H7 (cell line): Measurements from ENCODE around the gene CACNA1G. TPM values are rescaled to one million over a fixed set of nuclear protein-coding genes. Genes with fewer than 3 reads are reported as not detected.

Experiments
- DNase-seq: peaks from one replicate; pipeline ENCODE4 v3.0.0; 2012
- H3K27me3 ChIP-seq: 2 replicates; pipeline ENCODE4 v1.6.0; 2011; ENCODE audit warnings: mild to moderate bottlenecking, low read length; ENCODE audit not compliant: control insufficient read depth, insufficient read depth
- H3K36me3 ChIP-seq: replicated peaks from 2 replicates; pipeline ENCODE4 v1.5.1; 2011; ENCODE audit warnings: low read length; ENCODE audit not compliant: control insufficient read depth, insufficient read depth
- H3K4me3 ChIP-seq: 2 replicates; pipeline ENCODE4 v1.5.1; 2011; ENCODE audit warnings: low read depth, mild to moderate bottlenecking, control low read depth, low read length, moderate library complexity; ENCODE audit not compliant: insufficient read depth
- total RNA-seq: library from RNA; depleted of rRNA; stranded (reverse); fragments of >200 nt; shearing (Covaris generic); gene quantifications from 2 replicates; pipeline ENCODE4 v1.2.3, GENCODE V29; 2014

The CACNA1G gene
- total RNA-seq, 1 experiment from 2014 or later, result 1.9 TPM

- Histone ChIP-seq H3K27me3 (peaks cover 48% of the 10 kb centered on the region), H3K4me3 (no peak overlapping the region), H3K36me3 (no peaks in the 10 kb centered on the region)
- no peak for DNase-seq
Measured at GRCh38 chr17:50635732-50635981, 75.1 kb downstream of the CACNA1G start.

- Histone ChIP-seq H3K36me3 (no peaks in the 10 kb centered on the region), H3K4me3 (no peak overlapping the region), H3K27me3 (peaks cover 48% of the 10 kb centered on the region)
- DNase-seq, result no peak
Measured at GRCh38 chr17:50635982-50636803, 75.7 kb downstream of the CACNA1G start.

- Histone ChIP-seq H3K4me3 (no peak overlapping the region), H3K36me3 (no peaks in the 10 kb centered on the region), H3K27me3 (peaks cover 48% of the 10 kb centered on the region)
- DNase-seq, result no peak
Measured at GRCh38 chr17:50636804-50637195, 76.3 kb downstream of the CACNA1G start.

GRCh38 chr17:50637829-50638605, 77.5 kb downstream of the CACNA1G start:
- H3K36me3 ChIP-seq, result no peaks in the 10 kb centered on the region
- H3K27me3 ChIP-seq, result peaks cover 41% of the 10 kb centered on the region
- H3K4me3 ChIP-seq, result no peak overlapping the region
- no peak for DNase-seq

GRCh38 chr17:50638606-50638965, 78.1 kb downstream of the CACNA1G start:
- Histone ChIP-seq H3K27me3 (peaks cover 35% of the 10 kb centered on the region), H3K4me3 (no peak overlapping the region), H3K36me3 (no peaks in the 10 kb centered on the region)
- no peak for DNase-seq

- H3K4me3 ChIP-seq, result no peak overlapping the region
- no peak for DNase-seq
- H3K36me3 ChIP-seq, result no peaks in the 10 kb centered on the region
- peaks cover 30% of the 10 kb centered on the region for H3K27me3 ChIP-seq
Measured at GRCh38 chr17:50638966-50639713, 78.6 kb downstream of the CACNA1G start.

- no peak for DNase-seq
- H3K27me3 ChIP-seq, result peaks cover 13% of the 10 kb centered on the region
- H3K4me3 ChIP-seq, result no peak overlapping the region
- H3K36me3 ChIP-seq, result no peaks in the 10 kb centered on the region
Measured at GRCh38 chr17:50640686-50641351, 80.3 kb downstream of the CACNA1G start.

- Histone ChIP-seq H3K4me3 (no peak overlapping the region), H3K36me3 (no peaks in the 10 kb centered on the region)
Measured at GRCh38 chr17:50641357-50641756, 80.8 kb downstream of the CACNA1G start.

GRCh38 chr17:50642071-50642721, 81.7 kb downstream of the CACNA1G start:
- no peaks in the 10 kb centered on the region for H3K27me3 ChIP-seq

More at GRCh38 chr17:50641357-50641756, 80.8 kb downstream of the CACNA1G start:
- H3K27me3 ChIP-seq, result peaks cover 8% of the 10 kb centered on the region
- DNase-seq, result no peak

GRCh38 chr17:50642722-50643656, 82.5 kb downstream of the CACNA1G start:
- Histone ChIP-seq H3K36me3 (no peaks in the 10 kb centered on the region), H3K27me3 (no peaks in the 10 kb centered on the region), H3K4me3 (no peak overlapping the region)
- DNase-seq, result no peak

More at GRCh38 chr17:50642071-50642721, 81.7 kb downstream of the CACNA1G start:
- no peak for DNase-seq
- Histone ChIP-seq H3K4me3 (no peak overlapping the region), H3K36me3 (no peaks in the 10 kb centered on the region)

GRCh38 chr17:50645748-50646682, 85.5 kb downstream of the CACNA1G start:
- Histone ChIP-seq H3K27me3 (no peaks in the 10 kb centered on the region), H3K36me3 (no peaks in the 10 kb centered on the region), H3K4me3 (no peak overlapping the region)
- DNase-seq, result no peak

GRCh38 chr17:50647187-50647586, 86.7 kb downstream of the CACNA1G start:
- H3K36me3 ChIP-seq, result no peaks in the 10 kb centered on the region
- no peak for DNase-seq
- no peak overlapping the region for H3K4me3 ChIP-seq

More at GRCh38 chr17:50647187-50647586, 86.7 kb downstream of the CACNA1G start:
- H3K27me3 ChIP-seq, result no peaks in the 10 kb centered on the region
